K562 (cell line): ENCODE data around the gene PRKAG2.

Experiments used
- EP300 ChIP-seq: IDR thresholded peaks from 2 replicates; pipeline ENCODE4 v1.6.1; 2012; ENCODE audit warnings: low read length, improper control_type of control experiment
- MAX ChIP-seq: sonication (generic); formaldehyde crosslinking; IDR thresholded peaks from 2 replicates; pipeline ENCODE4 v1.9.0; 2022; ENCODE audit warnings: mild to moderate bottlenecking, missing genetic modification reagents
- MEIS2 ChIP-seq: fragments of 450-650 bp; IDR thresholded peaks from 2 replicates; pipeline ENCODE4 v1.6.1; 2014; ENCODE audit warnings: mild to moderate bottlenecking; ENCODE audit not compliant: partially characterized antibody
- POLR2A ChIP-seq: fragments of 450-650 bp; conservative IDR thresholded peaks from 2 replicates; pipeline ENCODE4 v1.6.1; 2016
- TOE1 ChIP-seq, 2 experiments: fragments of 450-650 bp in 1 of 2; sonication (generic) in 1 of 2; formaldehyde crosslinking in 1 of 2; IDR thresholded peaks; 2 replicates each; pipeline versions ENCODE4 v1.7.1 to v1.8.0; 2016 to 2022; ENCODE audit warnings: borderline replicate concordance in 2 of 2, mild to moderate bottlenecking in 2 of 2, antibody characterized with exemption in 1 of 2, inconsistent platforms in 1 of 2, low read depth in 1 of 2, missing genetic modification reagents in 1 of 2, moderate library complexity in 1 of 2

- TF ChIP-seq TOE1 (IDR thresholded peaks at IDR 0.05; ENCODE audit: borderline replicate concordance) = no peak
- TF ChIP-seq TOE1 (CRISPR knock-in tag; IDR thresholded peaks at IDR 0.05; ENCODE audit: borderline replicate concordance, low read depth) = no peak
- TF ChIP-seq MAX (CRISPR knock-in tag) = no peak
- no peak for TF ChIP-seq EP300
- no peak for TF ChIP-seq POLR2A
- TF ChIP-seq MEIS2 = no peak
Measured at GRCh38 chr7:151549083-151549482, 327.8 kb downstream of the PRKAG2 start.
